ENCODE results near the gene PIK3AP1.

PIK3AP1 gene

DNA sequence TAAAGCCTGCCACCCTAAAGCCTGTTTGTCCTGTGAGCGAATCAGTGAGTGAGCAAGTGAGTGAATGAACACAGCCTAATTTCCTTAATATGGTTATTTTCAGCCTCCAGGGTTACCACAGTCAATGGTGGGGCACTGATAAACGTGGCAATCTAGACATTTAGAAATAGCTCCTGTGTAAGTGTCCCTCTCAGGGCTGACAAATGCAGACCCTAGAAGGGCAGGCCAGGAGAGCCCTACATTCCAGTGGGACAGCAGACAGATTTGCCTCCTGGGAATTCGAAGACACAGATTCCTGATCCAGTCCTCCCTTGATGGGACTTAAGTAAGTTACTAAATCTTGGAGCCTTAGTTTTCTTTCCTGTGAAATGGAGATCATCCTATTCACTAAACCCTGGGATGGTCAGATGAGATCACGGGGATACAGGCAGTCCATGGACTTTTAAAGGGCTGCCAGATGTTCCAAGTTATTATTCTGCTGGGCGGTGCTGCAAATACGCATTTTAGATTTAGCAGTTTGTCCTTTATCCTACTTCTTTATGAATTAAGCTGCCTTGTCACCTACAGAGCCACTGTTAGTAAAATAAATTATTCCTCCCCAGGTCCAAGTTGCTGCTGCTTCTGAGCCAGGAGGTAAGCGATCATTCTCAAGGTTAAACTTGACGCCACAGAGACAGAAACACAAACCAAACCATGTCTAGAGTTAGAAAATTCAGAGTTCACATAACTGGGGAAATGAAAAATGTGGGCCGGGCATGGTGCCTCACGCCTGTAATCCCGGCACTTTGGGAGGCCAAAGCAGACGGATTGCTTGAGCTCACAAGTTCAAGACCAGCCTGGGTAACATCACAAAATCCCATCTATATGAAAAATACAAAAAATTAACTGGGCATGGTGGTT is 78.7 kb downstream of the PIK3AP1 start:
- DNase-seq, result no peak

- no peak for DNase-seq
Observed at GRCh38 chr10:96639899-96640298, 80.4 kb downstream of the PIK3AP1 start.

GRCh38 chr10:96638696-96639095 is 81.6 kb downstream of the PIK3AP1 start:
- no peak for DNase-seq

- no peak for DNase-seq
Observed at GRCh38 chr10:96638120-96638519, 82.2 kb downstream of the PIK3AP1 start.

- DNase-seq, result no peak
Observed at GRCh38 chr10:96637709-96638108, 82.6 kb downstream of the PIK3AP1 start.

- DNase-seq, result no peak
Observed at GRCh38 chr10:96636551-96636950, 83.8 kb downstream of the PIK3AP1 start.

DNA sequence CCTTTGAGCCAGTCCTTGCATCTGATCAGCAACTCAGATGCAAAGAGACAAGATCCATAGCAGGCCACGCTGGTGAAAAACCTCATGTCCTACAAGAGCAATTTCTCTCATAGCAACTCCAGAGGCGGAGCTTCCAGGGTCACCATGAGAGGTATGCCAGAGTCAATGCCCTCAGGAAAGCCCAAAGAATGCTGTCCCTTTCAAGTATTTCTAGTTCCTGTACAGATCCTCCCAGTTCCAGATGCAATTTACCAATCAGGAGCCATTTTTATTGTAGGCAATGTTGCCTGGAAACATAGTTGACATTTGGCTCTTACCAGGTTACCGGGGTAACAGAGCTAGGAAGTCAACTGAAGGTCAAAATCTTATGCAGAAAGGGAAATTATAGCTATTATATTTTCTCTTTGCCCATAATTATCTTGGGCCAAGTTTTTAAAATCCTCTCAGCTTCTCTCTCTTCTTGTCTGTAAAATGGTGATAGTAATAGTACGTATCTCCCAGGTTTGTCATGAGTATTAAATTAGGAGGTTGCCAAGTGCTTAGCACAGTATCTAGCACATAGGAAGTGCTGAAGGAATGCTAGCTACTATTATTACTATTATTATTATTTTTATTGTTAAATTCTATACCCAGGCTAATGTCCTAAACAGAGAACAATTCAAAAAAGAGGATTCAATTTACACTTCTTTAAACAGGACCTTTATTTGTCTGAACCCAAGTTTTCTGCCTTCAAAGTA is 87.2 kb downstream of the PIK3AP1 start:
- no peak for DNase-seq

DNA sequence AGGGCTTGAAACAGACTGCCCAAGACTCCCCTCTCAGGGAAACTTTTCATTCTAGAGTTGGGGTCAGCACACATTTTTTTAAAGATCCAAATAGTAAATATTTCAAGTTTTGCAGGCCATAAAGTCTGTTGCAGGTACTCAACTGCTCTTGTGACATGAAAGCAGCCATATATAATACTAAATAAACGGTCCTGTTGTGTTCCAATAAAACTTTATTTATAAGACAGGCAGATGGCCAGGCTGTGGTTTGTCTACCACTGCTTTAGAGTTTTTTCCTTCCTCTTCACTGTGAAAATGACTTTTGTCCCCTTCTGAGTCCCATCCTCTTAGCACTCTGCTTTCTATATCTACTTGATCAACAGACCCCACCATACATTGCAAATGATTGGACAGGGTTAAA is 93.0 kb downstream of the PIK3AP1 start:
- no peak for DNase-seq

GRCh38 chr10:96626795-96627194 is 93.5 kb downstream of the PIK3AP1 start:
- DNase-seq, result no peak

GRCh38 chr10:96625173-96625572 is 95.1 kb downstream of the PIK3AP1 start:
- DNase-seq, result no peak

- DNase-seq, result no peak
Observed at GRCh38 chr10:96622013-96622787, 98.1 kb downstream of the PIK3AP1 start.

DNA sequence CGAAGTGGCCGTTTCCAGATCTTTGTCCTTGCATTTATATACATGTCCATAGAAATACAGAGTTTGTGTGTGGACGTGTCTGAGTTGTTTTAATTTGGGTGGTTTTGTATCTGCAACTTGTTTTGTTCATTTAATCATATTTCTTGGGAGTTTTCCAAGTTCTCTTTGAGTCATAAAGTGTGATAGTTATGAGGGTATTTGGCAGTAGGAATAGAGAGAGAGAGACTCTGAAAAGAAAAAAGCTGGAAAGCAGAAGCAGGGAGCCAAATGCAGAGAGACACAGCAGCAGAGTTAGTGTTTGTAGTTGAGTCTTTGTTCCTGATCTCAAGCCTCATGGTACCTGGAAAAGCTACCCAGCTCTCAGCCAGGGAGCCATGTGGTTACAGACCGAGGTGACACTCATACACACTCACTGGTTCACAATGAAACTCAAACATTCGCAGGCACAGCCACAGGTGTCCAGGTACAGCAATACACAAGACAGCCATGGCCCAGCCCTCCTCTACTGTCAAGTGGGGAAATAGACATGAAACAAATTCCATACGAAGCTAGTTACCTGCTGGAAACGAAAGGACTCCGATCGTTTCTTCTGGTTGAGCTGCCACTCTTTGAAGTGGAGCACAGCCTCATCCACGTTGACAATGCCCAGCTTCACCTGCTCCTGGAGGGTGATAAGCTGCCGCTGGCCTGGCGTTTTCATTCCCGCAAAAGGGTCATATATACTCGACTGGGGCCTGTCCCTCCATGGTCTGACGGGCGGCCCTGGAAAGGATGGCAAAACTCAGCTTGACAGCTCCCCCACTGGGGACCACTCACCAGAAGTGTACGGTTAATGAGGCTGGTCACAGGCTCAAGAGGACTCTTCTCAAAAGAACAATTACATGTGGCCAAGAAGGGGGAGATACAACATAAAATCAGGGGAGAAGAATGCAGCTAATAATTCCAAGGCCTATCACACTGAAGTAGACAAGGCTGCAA is 100.2 kb downstream of the PIK3AP1 start:
- DNase-seq, result peak; percentile 12

GRCh38 chr10:96619120-96619519 is 101.2 kb downstream of the PIK3AP1 start:
- DNase-seq, result no peak

DNA sequence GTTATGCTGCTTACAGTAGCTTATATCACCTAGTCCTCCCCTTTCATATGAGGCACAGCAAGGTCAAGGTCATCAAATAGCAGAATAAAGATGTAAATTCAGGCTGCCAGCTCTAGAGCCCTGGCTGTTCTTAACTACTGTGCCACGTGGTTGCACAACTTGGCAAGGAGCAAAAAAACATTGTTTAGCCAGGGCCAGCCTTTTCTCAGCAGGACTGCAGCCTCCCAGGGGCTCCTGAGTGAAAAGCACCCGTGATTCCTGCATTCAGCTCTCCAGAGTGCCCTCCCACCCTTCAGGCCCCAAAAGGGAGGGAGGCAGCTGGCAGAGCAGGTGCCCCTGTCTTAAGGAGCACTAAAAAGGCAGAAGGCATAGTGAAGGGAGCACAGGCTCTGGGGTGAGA is 101.7 kb downstream of the PIK3AP1 start:
- no peak for DNase-seq

DNA sequence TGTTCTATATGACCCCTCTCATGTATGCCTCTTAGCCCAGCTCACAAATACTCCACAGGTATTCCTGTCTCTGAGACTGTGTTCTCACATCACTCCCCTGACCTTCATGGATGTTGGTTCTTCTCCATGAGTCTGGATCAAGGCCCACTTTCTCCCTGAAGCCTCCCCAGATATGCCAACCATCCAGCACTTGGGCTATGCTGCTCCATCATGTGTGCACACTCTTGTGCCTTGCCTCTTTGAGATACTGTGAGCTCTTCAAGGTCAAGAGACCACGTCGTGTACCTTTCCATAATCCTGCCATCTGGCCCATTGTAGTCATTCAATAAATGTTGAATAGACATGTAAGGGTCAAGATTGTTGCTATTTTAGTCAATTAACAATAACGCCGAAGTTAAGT is 103.4 kb downstream of the PIK3AP1 start:
- no peak for DNase-seq

DNA sequence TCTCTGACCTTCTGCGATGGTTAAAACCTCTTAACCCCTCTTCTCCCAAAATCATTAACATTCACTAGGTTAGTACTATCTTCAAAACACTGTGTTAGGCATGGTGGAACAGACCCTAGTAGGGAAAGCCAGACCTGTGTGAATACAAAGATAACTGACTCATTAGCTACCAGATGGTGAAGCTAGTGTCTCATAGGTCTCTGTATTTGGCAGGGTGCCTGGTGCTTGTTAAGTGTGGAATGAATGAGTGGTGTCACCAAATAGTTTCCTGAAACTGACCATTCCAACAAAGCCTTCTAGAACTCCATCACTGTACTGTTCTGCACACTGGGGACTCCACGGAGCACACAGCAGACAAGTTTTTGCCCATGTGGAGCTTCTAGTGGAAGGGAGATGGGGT is 105.8 kb downstream of the PIK3AP1 start:
- no peak for DNase-seq

GRCh38 chr10:96613576-96613975 is 106.7 kb downstream of the PIK3AP1 start:
- DNase-seq, result no peak

DNA sequence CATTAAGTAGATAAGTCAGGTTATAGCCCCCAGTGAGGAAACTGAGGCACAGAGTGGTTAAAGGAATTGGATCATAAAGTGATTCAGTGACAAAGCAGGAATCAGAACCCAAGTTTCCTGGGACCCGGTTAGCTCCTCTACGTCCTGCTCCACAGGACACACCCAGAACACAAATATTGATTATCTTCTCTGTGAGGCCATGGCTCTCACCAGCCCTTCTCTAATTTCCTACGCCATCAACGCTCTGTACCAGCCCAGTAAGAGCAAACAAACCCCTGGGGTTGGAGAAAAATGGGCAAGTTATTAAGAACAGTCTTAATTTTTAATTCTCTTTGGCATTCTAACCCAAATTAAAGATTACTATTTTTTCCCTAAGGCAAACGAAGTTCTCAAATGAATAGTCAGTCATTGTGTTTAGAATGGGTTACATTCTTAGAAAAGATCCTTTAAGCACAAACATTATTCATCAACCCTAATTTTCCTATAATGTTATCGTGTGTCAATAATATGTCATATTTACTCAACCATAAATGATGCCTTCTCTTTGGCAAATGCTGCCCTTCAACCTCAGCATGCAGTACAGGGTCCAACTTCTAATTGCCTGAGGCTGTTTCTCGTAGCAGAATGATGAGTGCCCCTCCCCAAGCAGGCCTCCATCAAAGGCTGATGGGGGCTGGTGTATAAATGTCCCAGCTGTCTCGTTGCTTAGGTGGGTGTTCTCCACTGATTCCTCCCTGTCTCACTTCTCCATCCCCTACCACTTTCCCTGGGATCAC is 108.1 kb downstream of the PIK3AP1 start:
- no peak for DNase-seq

DNA sequence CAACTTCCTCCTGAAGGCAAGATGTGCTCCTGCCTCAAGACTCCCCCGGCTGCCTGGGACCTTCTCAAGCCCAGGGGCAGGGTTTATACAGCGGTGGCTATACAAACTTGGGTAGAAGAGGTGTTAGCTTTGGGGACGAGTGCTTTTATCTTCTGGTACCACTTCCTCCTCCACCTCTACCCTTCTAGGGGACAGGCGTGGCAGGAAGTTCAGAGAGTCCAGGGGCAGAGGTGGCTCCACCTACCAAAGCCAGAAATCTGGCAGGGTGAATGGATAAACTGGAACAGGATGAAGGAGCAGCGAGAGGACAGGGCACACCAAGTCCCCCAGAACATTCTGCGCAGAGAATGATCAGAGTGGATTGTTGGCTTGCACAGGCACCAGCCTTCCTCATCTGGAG is 109.5 kb downstream of the PIK3AP1 start:
- no peak for DNase-seq

- DNase-seq, result no peak
Observed at GRCh38 chr10:96609510-96609909, 110.8 kb downstream of the PIK3AP1 start.

- DNase-seq, result no peak
Observed at GRCh38 chr10:96608805-96609204, 111.5 kb downstream of the PIK3AP1 start.
